ENCODE results near the gene ACMSD. TPM values are rescaled to one million over a fixed set of nuclear protein-coding genes. Genes with fewer than 3 reads are reported as not detected.
"Not testable (repeated sequence)": the region's sequence is repeated elsewhere in the genome, so short reads cannot be mapped to it uniquely, and the experiment has no call there.

The ACMSD gene
- polyA plus RNA-seq, 1 experiment = not detected

DNA sequence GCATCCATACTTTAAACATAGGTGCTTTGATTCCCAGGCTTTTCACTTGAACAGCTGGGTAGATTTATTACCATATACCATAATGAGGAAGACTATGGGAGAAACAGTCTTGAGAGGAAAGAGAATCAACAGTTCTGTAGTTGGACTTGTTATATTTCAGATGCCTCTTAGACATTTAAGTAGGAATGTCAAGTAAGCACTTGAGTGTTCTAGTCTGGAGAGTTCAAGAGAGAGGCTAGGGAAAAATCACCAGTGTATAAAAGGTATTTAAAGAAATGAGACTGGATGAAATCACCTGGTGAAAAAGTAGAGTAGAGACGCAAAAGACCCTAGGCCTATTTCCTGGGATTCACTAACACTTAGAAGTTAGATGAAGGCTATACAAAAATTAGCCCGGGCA lies 66.8 kb downstream of the ACMSD start:
- no peak for TF ChIP-seq CTCF (IDR thresholded peaks at IDR 0.05; ENCODE audit: insufficient read depth, low read depth, low read length)
- Histone ChIP-seq H3K4me3 (ENCODE audit: low read depth, low read length) (no peak overlapping the region), H3K36me3 (ENCODE audit: control insufficient read depth, insufficient read depth, low read length) (no peaks in the 10 kb centered on the region), H3K27me3 (ENCODE audit: control insufficient read depth, insufficient read depth, low read length) (no peaks in the 10 kb centered on the region)
- CTCF ChIA-PET = no interaction called here
- POLR2A ChIA-PET = no interaction called here
- no peak for DNase-seq (ENCODE audit: low read depth)

GRCh38 chr2:134906726-134907125 lies 68.3 kb downstream of the ACMSD start:
- H3K4me3 ChIP-seq (ENCODE audit: low read depth, low read length) = no peak overlapping the region
- TF ChIP-seq CTCF (IDR thresholded peaks at IDR 0.05; ENCODE audit: insufficient read depth, low read depth, low read length) = no peak
- H3K36me3 ChIP-seq (ENCODE audit: control insufficient read depth, insufficient read depth, low read length) = no peaks in the 10 kb centered on the region
- ChIA-PET CTCF (no interaction called here), POLR2A (no interaction called here)
- DNase-seq (ENCODE audit: low read depth) = no peak
- no peaks in the 10 kb centered on the region for H3K27me3 ChIP-seq (ENCODE audit: control insufficient read depth, insufficient read depth, low read length)

- H3K27me3 ChIP-seq (ENCODE audit: control insufficient read depth, insufficient read depth, low read length); H3K4me3 ChIP-seq (ENCODE audit: low read depth, low read length); POLR2A ChIA-PET; H3K36me3 ChIP-seq (ENCODE audit: control insufficient read depth, insufficient read depth, low read length); CTCF ChIA-PET; DNase-seq (ENCODE audit: low read depth): not testable (repeated sequence)
Measured at GRCh38 chr2:134907441-134908116, 69.2 kb downstream of the ACMSD start.

DNA sequence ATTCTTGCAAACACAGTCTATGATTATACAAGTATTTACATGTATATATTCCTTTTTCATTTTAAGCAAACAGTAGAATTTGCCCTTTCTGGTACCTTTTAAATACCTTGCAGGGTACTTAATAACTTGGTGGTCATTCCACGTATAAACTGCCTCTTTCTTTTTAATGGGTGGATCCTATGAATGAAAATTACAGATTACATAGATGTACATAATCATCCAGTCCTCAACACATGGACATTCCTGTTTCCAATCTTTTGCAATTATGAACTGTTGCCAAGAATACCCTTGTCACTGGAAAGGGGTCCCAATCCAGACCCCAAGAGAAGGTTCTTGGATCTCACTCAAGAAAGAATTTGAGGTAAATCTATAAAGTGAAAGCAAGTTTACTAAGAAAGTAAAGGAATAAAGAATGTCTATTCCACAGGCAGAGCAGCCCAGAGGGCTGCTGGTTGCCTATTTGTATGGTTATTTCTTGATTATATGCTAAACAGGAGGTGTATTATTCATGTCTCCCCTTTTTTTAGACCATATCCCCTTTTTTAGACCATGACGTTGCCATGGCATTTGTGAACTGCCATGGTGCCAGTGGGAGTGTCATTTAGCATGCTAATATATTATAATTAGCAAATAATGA lies 72.5 kb downstream of the ACMSD start:
- no peaks in the 10 kb centered on the region for H3K36me3 ChIP-seq (ENCODE audit: control insufficient read depth, insufficient read depth, low read length)
- ChIA-PET POLR2A (no interaction called here), CTCF (no interaction called here)
- no peaks in the 10 kb centered on the region for H3K27me3 ChIP-seq (ENCODE audit: control insufficient read depth, insufficient read depth, low read length)
- H3K4me3 ChIP-seq (ENCODE audit: low read depth, low read length) = no peak overlapping the region
- no peak for TF ChIP-seq CTCF (IDR thresholded peaks at IDR 0.05; ENCODE audit: insufficient read depth, low read depth, low read length)
- DNase-seq (ENCODE audit: low read depth) = no peak

- no peak overlapping the region for H3K4me3 ChIP-seq (ENCODE audit: low read depth, low read length)
- no peaks in the 10 kb centered on the region for H3K36me3 ChIP-seq (ENCODE audit: control insufficient read depth, insufficient read depth, low read length)
- no peaks in the 10 kb centered on the region for H3K27me3 ChIP-seq (ENCODE audit: control insufficient read depth, insufficient read depth, low read length)
- ChIA-PET CTCF (no interaction called here), POLR2A (no interaction called here)
- DNase-seq (ENCODE audit: low read depth) = no peak
- no peak for TF ChIP-seq CTCF (IDR thresholded peaks at IDR 0.05; ENCODE audit: insufficient read depth, low read depth, low read length)
Measured at GRCh38 chr2:134911400-134911785, 73.0 kb downstream of the ACMSD start.

GRCh38 chr2:134912361-134912760 lies 73.9 kb downstream of the ACMSD start:
- ChIA-PET CTCF (interaction anchor here (0.6 kb wide), 1 partner anchor 24 kb away, joined by 3 read pairs; no protein-coding TSS in a partner anchor), POLR2A (no interaction called here)
- no peak for TF ChIP-seq CTCF (IDR thresholded peaks at IDR 0.05; ENCODE audit: insufficient read depth, low read depth, low read length)
- H3K4me3 ChIP-seq (ENCODE audit: low read depth, low read length) = no peak overlapping the region
- no peaks in the 10 kb centered on the region for H3K36me3 ChIP-seq (ENCODE audit: control insufficient read depth, insufficient read depth, low read length)
- no peaks in the 10 kb centered on the region for H3K27me3 ChIP-seq (ENCODE audit: control insufficient read depth, insufficient read depth, low read length)
- no peak for DNase-seq (ENCODE audit: low read depth)
